Subcutaneous abdominal adipose tissue (tissue), 5 donors: ENCODE results near the gene RASGRF2.
A peak's percentile ranks its signal among the peaks of the same experiment; 100 is the strongest.

Experiments used
- H3K27ac ChIP-seq: one replicate; pipeline ENCODE4 v1.7.0; 2013; ENCODE audit warnings: low read depth, mild to moderate bottlenecking, inconsistent platforms, low read length, moderate library complexity
- H3K27me3 ChIP-seq, 5 donors: one replicate each; pipeline ENCODE4 v1.7.0; 2013; ENCODE audit warnings: low read length in 5 of 5, inconsistent platforms in 1 of 5; ENCODE audit not compliant: control insufficient read depth in 5 of 5, insufficient read depth in 4 of 5
- H3K36me3 ChIP-seq, 5 donors: one replicate each; pipeline ENCODE4 v1.7.0; 2013; ENCODE audit warnings: low read length in 5 of 5; ENCODE audit not compliant: control insufficient read depth in 5 of 5, insufficient read depth in 5 of 5
- H3K4me1 ChIP-seq, 5 donors: one replicate each; pipeline ENCODE4 v1.7.0; 2013; ENCODE audit warnings: low read length in 5 of 5, mild to moderate bottlenecking in 3 of 5, moderate library complexity in 1 of 5; ENCODE audit not compliant: control insufficient read depth in 5 of 5, insufficient read depth in 5 of 5
- H3K4me3 ChIP-seq, 5 donors: one replicate each; pipeline ENCODE4 v1.7.0; 2013; ENCODE audit warnings: low read length in 5 of 5, low read depth in 1 of 5
- H3K9ac ChIP-seq, 5 donors: one replicate each; pipeline ENCODE4 v1.7.0; 2013; ENCODE audit warnings: low read length in 5 of 5, mild to moderate bottlenecking in 4 of 5, moderate library complexity in 3 of 5
- H3K9me3 ChIP-seq, 5 donors: one replicate each; pipeline ENCODE4 v1.7.0; 2013; ENCODE audit warnings: low read length in 5 of 5; ENCODE audit not compliant: control insufficient read depth in 5 of 5
- donor health status: healthy.
- donor health status: healthy.
- donor health status: healthy.
- donor health status: healthy.
- donor health status: healthy.

RASGRF2 gene

GRCh38 chr5:81183811-81184748, 223.9 kb downstream of the RASGRF2 start:
- peaks cover 5 to 32% (median 19%) of the 10 kb centered on the region in 5 donors for H3K4me1 ChIP-seq
- H3K27ac ChIP-seq: peak overlapping the region; percentile 38
- H3K9me3 ChIP-seq: no peaks in the 10 kb centered on the region
- H3K9ac ChIP-seq: no peak overlapping the region
- no peaks in the 10 kb centered on the region for H3K27me3 ChIP-seq
- H3K36me3 ChIP-seq: peaks cover 0 to 19% (median 10%) of the 10 kb centered on the region in 5 donors
- no peak overlapping the region for H3K4me3 ChIP-seq

- H3K36me3 ChIP-seq: peaks cover 0 to 19% (median 10%) of the 10 kb centered on the region in 5 donors
Measured at GRCh38 chr5:81184749-81185110, 224.6 kb downstream of the RASGRF2 start.

DNA sequence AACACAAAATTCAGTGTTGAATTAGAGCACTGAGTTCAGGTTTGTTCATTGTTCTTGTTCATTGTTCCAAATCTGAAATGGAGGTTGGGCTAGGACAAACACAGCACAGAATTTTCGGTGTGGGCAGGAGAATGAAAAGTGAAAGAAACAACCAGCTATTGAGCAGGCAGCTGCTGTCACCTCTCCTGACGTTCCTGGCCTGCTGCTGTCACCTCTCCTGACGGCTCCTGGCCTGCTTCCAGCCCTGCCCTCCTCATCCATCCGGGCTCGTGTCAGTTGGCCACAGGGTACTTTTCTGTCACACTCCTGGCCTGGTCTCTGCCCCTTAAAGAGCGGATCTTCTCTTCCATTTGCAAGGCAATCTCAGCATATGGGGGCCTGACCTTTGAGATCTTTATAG, 227.7 kb downstream of the RASGRF2 start:
- H3K9me3 ChIP-seq: no peaks in the 10 kb centered on the region
- no peaks in the 10 kb centered on the region for H3K27me3 ChIP-seq
- H3K27ac ChIP-seq: peak overlapping the region; percentile 76

More at GRCh38 chr5:81184749-81185110, 224.6 kb downstream of the RASGRF2 start:
- Histone ChIP-seq H3K4me1 (peaks cover 5 to 34% (median 20%) of the 10 kb centered on the region in 5 donors), H3K9ac (no peak overlapping the region), H3K27ac (peak overlapping the region; percentile 38), H3K9me3 (no peaks in the 10 kb centered on the region), H3K4me3 (no peak overlapping the region), H3K27me3 (no peaks in the 10 kb centered on the region)

GRCh38 chr5:81188962-81189361, 228.8 kb downstream of the RASGRF2 start:
- Histone ChIP-seq H3K36me3 (peaks cover 0 to 7% (median 0%) of the 10 kb centered on the region in 5 donors), H3K9ac (no peak overlapping the region), H3K4me1 (peaks cover 5 to 33% (median 20%) of the 10 kb centered on the region in 5 donors), H3K4me3 (no peak overlapping the region), H3K9me3 (no peaks in the 10 kb centered on the region), H3K27me3 (no peaks in the 10 kb centered on the region), H3K27ac (peak overlapping the region; percentile 60)

More for the DNA sequence above, 227.7 kb downstream of the RASGRF2 start:
- Histone ChIP-seq H3K4me1 (peaks cover 5 to 34% (median 20%) of the 10 kb centered on the region in 5 donors), H3K4me3 (no peak overlapping the region), H3K9ac (peak overlapping the region in 2 of 5 donors; percentile 1 to 9), H3K36me3 (peaks cover 0 to 7% (median 3%) of the 10 kb centered on the region in 5 donors)

- Histone ChIP-seq H3K36me3 (peaks cover 0 to 3% (median 0%) of the 10 kb centered on the region in 5 donors), H3K4me3 (no peak overlapping the region), H3K9ac (no peak overlapping the region), H3K27ac (no peak overlapping the region), H3K9me3 (no peaks in the 10 kb centered on the region), H3K27me3 (no peaks in the 10 kb centered on the region), H3K4me1 (peaks cover 5 to 36% (median 24%) of the 10 kb centered on the region in 5 donors)
Measured at GRCh38 chr5:81189875-81190498, 229.8 kb downstream of the RASGRF2 start.

DNA sequence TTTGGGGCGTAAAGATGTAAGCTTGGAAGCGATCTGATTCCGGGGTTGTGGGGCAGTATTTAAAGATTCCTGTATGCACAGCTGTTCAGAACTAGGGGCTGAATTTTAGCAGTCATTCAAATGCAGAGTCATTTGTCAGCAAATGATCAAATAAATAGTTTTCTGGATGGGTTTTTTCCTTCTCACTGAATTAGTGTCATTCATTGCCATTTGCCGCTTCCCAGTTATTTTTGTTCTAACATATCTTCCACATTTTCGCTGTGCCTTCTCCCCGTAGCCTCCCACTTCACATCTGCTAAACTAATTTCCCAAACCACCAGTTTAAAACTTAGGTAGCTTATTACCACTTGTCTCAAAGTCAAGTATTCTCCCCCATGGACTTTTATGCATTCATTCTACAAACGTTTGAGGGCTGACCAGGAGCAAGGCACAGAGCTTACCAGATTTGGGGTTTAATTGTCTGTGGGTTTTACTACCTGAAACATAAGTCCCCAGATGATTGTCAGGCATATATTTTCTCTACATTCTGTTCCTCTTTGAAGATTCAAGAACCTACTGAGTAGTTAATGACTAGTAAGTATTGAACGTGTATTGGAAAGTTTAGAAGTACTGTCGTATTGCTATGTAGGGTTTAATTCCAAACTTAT, 231.7 kb downstream of the RASGRF2 start:
- no peaks in the 10 kb centered on the region for H3K9me3 ChIP-seq
- H3K9ac ChIP-seq: no peak overlapping the region
- H3K4me3 ChIP-seq: no peak overlapping the region
- H3K27ac ChIP-seq: no peak overlapping the region
- no peaks in the 10 kb centered on the region for H3K27me3 ChIP-seq
- H3K36me3 ChIP-seq: peaks cover 0 to 3% (median 0%) of the 10 kb centered on the region in 5 donors
- peaks cover 6 to 35% (median 33%) of the 10 kb centered on the region in 5 donors for H3K4me1 ChIP-seq

- Histone ChIP-seq H3K36me3 (peaks cover 0 to 3% (median 0%) of the 10 kb centered on the region in 5 donors), H3K9me3 (no peaks in the 10 kb centered on the region), H3K9ac (no peak overlapping the region), H3K4me1 (peaks cover 6 to 33% (median 31%) of the 10 kb centered on the region in 5 donors), H3K4me3 (no peak overlapping the region), H3K27ac (no peak overlapping the region), H3K27me3 (no peaks in the 10 kb centered on the region)
Measured at GRCh38 chr5:81192373-81192750, 232.2 kb downstream of the RASGRF2 start.

DNA sequence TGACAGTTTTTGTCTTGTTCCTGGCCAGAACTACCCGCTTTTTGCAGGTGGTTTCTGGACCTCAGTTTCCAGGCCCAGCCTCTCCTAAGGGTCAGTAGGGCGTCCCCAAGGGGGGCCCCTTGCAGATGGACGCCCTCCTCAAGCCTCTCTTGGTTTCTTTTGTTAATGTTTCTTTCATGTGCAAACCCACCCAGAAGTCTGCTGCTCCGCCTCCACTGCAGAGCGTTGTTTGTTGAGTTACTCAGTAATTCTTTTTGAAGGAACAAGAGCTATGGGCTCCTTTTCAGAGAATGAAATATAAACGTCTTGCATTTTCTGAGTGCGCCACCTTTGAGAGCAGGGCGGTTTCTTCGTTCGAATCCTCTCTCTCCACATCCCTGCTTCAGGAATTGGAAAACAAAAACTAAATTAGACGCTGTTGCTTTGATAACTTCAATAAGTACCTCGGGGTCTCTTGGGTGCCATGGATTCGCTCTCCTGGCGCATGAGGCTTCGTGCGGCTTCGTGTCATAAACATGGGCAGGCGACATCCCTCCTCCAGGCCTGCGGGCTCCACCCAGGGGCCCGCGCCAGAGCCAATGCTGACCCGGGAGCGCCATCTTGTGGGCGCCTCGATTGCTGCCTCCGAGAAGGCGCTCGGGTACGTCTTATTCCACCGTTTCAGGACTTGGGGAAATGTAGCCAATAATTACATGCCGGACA, 234.6 kb downstream of the RASGRF2 start:
- H3K27me3 ChIP-seq: no peaks in the 10 kb centered on the region
- peak overlapping the region in 1 of 5 donors; percentile 45 for H3K9ac ChIP-seq
- H3K4me1 ChIP-seq: peaks cover 2 to 19% (median 13%) of the 10 kb centered on the region in 5 donors
- H3K9me3 ChIP-seq: no peaks in the 10 kb centered on the region
- H3K36me3 ChIP-seq: peaks cover 0 to 3% (median 0%) of the 10 kb centered on the region in 5 donors
- peak overlapping the region in 3 of 5 donors; percentile 8 to 53 (median 46) for H3K4me3 ChIP-seq
- H3K27ac ChIP-seq: peak overlapping the region; percentile 44

DNA sequence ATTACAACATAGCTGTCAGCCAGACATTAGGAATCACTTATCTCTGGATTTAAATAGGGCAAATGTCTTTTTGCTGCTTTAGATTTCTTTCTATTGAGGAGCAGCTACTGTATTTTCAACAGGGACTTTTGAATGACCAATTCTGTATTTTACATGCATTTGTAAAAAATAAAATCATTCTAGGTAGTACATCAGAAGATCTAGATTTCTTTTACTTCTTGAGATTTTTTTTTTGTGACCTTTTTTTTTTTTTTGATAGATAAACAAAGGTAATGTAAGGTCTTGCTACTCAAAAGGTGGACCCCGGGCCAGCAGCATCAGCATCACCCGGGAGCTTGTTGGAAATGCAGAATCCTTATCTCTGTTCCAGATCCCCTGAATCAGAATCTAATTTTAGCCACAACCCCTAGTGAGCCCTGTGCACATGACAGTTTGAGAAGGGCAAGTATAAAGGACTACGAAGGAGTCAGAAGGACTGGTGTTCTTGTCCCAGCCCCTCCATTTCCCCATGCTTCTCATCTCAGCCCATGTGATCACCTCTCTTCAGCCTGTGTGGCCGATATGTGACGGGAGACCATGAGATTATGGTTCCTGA, 235.3 kb downstream of the RASGRF2 start:
- H3K27me3 ChIP-seq: no peaks in the 10 kb centered on the region
- H3K9ac ChIP-seq: no peak overlapping the region
- peak overlapping the region; percentile 44 for H3K27ac ChIP-seq
- peaks cover 2 to 19% (median 13%) of the 10 kb centered on the region in 5 donors for H3K4me1 ChIP-seq
- no peaks in the 10 kb centered on the region for H3K9me3 ChIP-seq
- H3K4me3 ChIP-seq: no peak overlapping the region
- peaks cover 0 to 3% (median 0%) of the 10 kb centered on the region in 5 donors for H3K36me3 ChIP-seq
